CD4-positive, alpha-beta T cell (primary cell): ENCODE results near the gene CNTRL. TPM values are rescaled to one million over a fixed set of nuclear protein-coding genes. Genes with fewer than 3 reads are reported as not detected.

Experiments
- ATAC-seq: fragments of 200-7000 bp; cut with Tn5 transposase; one replicate; pipeline ENCODE4 v1.10.0; 2022; ENCODE audit warnings: mild to moderate bottlenecking; ENCODE audit not compliant: poor library complexity
- CTCF ChIA-PET: fragments of 350-600 bp; sonication (Branson Sonifier 250); formaldehyde crosslinking; loops from one replicate; lab custom pipeline; 2021; ENCODE audit warnings: antibody characterized with exemption, inconsistent platforms; lab: Charles Lee
- POLR2A ChIA-PET: fragments of 350-600 bp; sonication (Branson Sonifier 250); formaldehyde crosslinking; loops from one replicate; lab custom pipeline; 2021; ENCODE audit warnings: antibody characterized with exemption, inconsistent platforms; lab: Charles Lee
- DNase-seq, 14 experiments: peaks; one replicate each; pipeline ENCODE4 v3.0.0-alpha.2; 2013 to 2020; ENCODE audit warnings: mixed read lengths in 2 of 14
- H3K27ac ChIP-seq, 2 donors: one replicate each; pipeline versions ENCODE4 v1.5.1 to v1.7.0; 2013; ENCODE audit warnings: low read length in 2 of 2, low read depth in 1 of 2, mild to moderate bottlenecking in 1 of 2
- H3K27me3 ChIP-seq, 2 experiments: 1 replicate in 1 of 2; 2 replicates in 1 of 2; pipeline versions ENCODE4 v1.6.1 to v1.7.0; 2013; ENCODE audit warnings: low read length in 2 of 2, control low read depth in 1 of 2, mild to moderate bottlenecking in 1 of 2, moderate library complexity in 1 of 2; ENCODE audit not compliant: insufficient read depth in 2 of 2, control insufficient read depth in 1 of 2
- H3K36me3 ChIP-seq: one replicate; pipeline ENCODE4 v1.6.1; 2013; ENCODE audit warnings: low read length, control low read depth; ENCODE audit not compliant: insufficient read depth
- H3K4me1 ChIP-seq: one replicate; pipeline ENCODE4 v1.6.1; 2013; ENCODE audit warnings: low read length, control low read depth; ENCODE audit not compliant: insufficient read depth
- H3K4me3 ChIP-seq: one replicate; pipeline ENCODE4 v1.5.1; 2013; ENCODE audit warnings: mild to moderate bottlenecking, low read length, moderate library complexity
- H3K9me3 ChIP-seq, 2 experiments: 1 replicate in 1 of 2; 2 replicates in 1 of 2; pipeline versions ENCODE4 v1.6.1 to v1.7.0; 2013; ENCODE audit warnings: low read length in 2 of 2, mild to moderate bottlenecking in 2 of 2, control low read depth in 1 of 2, moderate library complexity in 1 of 2; ENCODE audit not compliant: control insufficient read depth in 1 of 2, insufficient read depth in 1 of 2
- H3K27ac Mint-ChIP-seq: one replicate; pipeline ENCODE4 v1.8.0; 2020; ENCODE audit warnings: mixed read lengths
- H3K27me3 Mint-ChIP-seq: one replicate; pipeline ENCODE4 v1.8.0; 2021; ENCODE audit warnings: mixed read lengths
- H3K36me3 Mint-ChIP-seq: one replicate; pipeline ENCODE4 v1.8.0; 2021; ENCODE audit warnings: low read depth, mixed read lengths
- H3K4me1 Mint-ChIP-seq: one replicate; pipeline ENCODE4 v1.8.0; 2021; ENCODE audit warnings: low read depth, mixed read lengths
- H3K4me3 Mint-ChIP-seq: one replicate; pipeline ENCODE4 v1.8.0; 2020; ENCODE audit warnings: mild to moderate bottlenecking, mixed read lengths
- H3K9me3 Mint-ChIP-seq: one replicate; pipeline ENCODE4 v1.8.0; 2020; ENCODE audit warnings: mixed read lengths
- intact Hi-C, 2 experiments: fragments of 100-400 bp; cut with DNase I in 1 of 2; cut with micrococcal nuclease in 1 of 2; formaldehyde crosslinking; loops; one replicate each; pipeline versions ENCODE4 v1.15.1 to v1.9.0; 2023 to 2025; cut with DNase I, micrococcal nuclease
- total RNA-seq, 174 experiments: library from RNA in 2 of 174; stranded (reverse) in 2 of 174; gene quantifications; one replicate each; pipeline ENCODE4 v1.2.3 and lab custom pipeline; 2021 to 2026
- TF ChIP-seq, protein P1 (sequence below): fragments of 200-600 bp; IDR thresholded peaks from one replicate; pipeline ENCODE4 v1.8.0; 2022; ENCODE audit warnings: antibody characterized with exemption, mild to moderate bottlenecking

CNTRL gene
- total RNA-seq, 2 experiments from 2014 or later, result 35.1 to 38.1 TPM

DNA sequence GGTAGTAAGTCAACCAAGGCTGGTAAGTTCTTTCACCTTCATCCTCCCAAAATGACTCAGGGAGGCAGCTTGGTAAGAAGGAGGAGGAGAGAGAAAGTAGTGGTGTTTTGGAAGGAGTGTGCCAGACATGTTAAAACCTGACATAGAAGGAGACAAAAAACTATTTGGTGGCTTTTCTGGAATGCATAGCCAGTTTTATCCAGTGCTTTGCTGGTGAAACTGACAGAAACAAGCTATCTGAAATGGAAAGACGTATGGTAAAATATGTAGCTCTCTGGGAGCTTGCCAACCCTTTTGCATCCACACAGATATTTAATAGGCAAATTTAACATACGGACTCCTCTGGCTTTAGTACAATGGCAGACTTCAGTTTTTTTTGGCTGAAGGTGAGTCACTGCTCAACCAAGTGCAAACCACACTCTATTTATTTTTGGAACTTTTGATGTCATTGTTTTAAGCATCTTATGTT, 81.5 kb downstream of the CNTRL start:
- no peak overlapping the region for H3K4me3 ChIP-seq
- Mint-ChIP-seq H3K9me3 (no peaks in the 10 kb centered on the region), H3K36me3 (peaks cover 94% of the 10 kb centered on the region), H3K4me1 (peaks cover 28% of the 10 kb centered on the region), H3K27me3 (no peaks in the 10 kb centered on the region), H3K27ac (peak overlapping the region; percentile 74), H3K4me3 (no peak overlapping the region)
- peak; percentile 48 for ATAC-seq
- peak in 3 of 14 experiments; percentile 16 to 50 (median 21) for DNase-seq
- ChIA-PET CTCF (interaction anchor here (1.1 kb wide), 1 partner anchor 13 kb away, joined by 5 read pairs; no protein-coding TSS in a partner anchor), POLR2A (interaction anchor here (0.8 to 1.0 kb wide), 3 partner anchors 23 to 35 kb away, joined by 3 to 4 read pairs (median 4); no protein-coding TSS in a partner anchor)
- peaks cover 90% of the 10 kb centered on the region for H3K36me3 ChIP-seq
- no peaks in the 10 kb centered on the region for H3K4me1 ChIP-seq
- H3K9me3 ChIP-seq, result no peaks in the 10 kb centered on the region
- TF ChIP-seq, protein P1, sequence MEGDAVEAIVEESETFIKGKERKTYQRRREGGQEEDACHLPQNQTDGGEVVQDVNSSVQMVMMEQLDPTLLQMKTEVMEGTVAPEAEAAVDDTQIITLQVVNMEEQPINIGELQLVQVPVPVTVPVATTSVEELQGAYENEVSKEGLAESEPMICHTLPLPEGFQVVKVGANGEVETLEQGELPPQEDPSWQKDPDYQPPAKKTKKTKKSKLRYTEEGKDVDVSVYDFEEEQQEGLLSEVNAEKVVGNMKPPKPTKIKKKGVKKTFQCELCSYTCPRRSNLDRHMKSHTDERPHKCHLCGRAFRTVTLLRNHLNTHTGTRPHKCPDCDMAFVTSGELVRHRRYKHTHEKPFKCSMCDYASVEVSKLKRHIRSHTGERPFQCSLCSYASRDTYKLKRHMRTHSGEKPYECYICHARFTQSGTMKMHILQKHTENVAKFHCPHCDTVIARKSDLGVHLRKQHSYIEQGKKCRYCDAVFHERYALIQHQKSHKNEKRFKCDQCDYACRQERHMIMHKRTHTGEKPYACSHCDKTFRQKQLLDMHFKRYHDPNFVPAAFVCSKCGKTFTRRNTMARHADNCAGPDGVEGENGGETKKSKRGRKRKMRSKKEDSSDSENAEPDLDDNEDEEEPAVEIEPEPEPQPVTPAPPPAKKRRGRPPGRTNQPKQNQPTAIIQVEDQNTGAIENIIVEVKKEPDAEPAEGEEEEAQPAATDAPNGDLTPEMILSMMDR, result no peak
- no peaks in the 10 kb centered on the region for H3K27me3 ChIP-seq
- H3K27ac ChIP-seq, result no peak overlapping the region
- intact Hi-C loops, result loop anchor here in 1 of 2 experiments (2.0 kb wide), 1 partner anchor 17 kb away; no protein-coding TSS in a partner anchor

GRCh38 chr9:121157939-121158338, 83.2 kb downstream of the CNTRL start:
- Histone ChIP-seq H3K27ac (no peak overlapping the region), H3K36me3 (peaks cover 91% of the 10 kb centered on the region), H3K9me3 (no peaks in the 10 kb centered on the region), H3K4me3 (no peak overlapping the region), H3K27me3 (no peaks in the 10 kb centered on the region), H3K4me1 (no peaks in the 10 kb centered on the region)
- ATAC-seq (no peak), DNase-seq (no peak)
- POLR2A ChIA-PET, result interaction anchor here (1.2 kb wide), 1 partner anchor 36 kb away, joined by 3 read pairs; no protein-coding TSS in a partner anchor
- Mint-ChIP-seq H3K4me1 (peaks cover 18% of the 10 kb centered on the region), H3K27ac (peak overlapping the region; percentile 44), H3K27me3 (no peaks in the 10 kb centered on the region), H3K36me3 (peaks cover 88% of the 10 kb centered on the region), H3K4me3 (no peak overlapping the region), H3K9me3 (no peaks in the 10 kb centered on the region)
- CTCF ChIA-PET, result interaction anchor here (0.7 kb wide), 1 partner anchor 43 kb away, joined by 3 read pairs; no protein-coding TSS in a partner anchor
- TF ChIP-seq, protein P1, result no peak
- intact Hi-C loops, result loop anchor here in 1 of 2 experiments (2.0 kb wide), 1 partner anchor 15 kb away; no protein-coding TSS in a partner anchor

GRCh38 chr9:121160025-121160424, 85.3 kb downstream of the CNTRL start:
- ChIA-PET CTCF (no interaction called here), POLR2A (interaction anchor here (1.7 kb wide), 1 partner anchor 39 kb away, joined by 4 read pairs; no protein-coding TSS in a partner anchor)
- Mint-ChIP-seq H3K9me3 (no peaks in the 10 kb centered on the region), H3K4me3 (no peak overlapping the region), H3K36me3 (peaks cover 87% of the 10 kb centered on the region), H3K27me3 (no peaks in the 10 kb centered on the region), H3K27ac (peak overlapping the region; percentile 55), H3K4me1 (peaks cover 14% of the 10 kb centered on the region)
- H3K4me3 ChIP-seq, result no peak overlapping the region
- H3K27ac ChIP-seq, result no peak overlapping the region
- DNase-seq (no peak), ATAC-seq (no peak)
- H3K36me3 ChIP-seq, result peaks cover 84% of the 10 kb centered on the region
- no peaks in the 10 kb centered on the region for H3K27me3 ChIP-seq
- H3K4me1 ChIP-seq, result no peaks in the 10 kb centered on the region
- intact Hi-C loops, result no loop called here
- H3K9me3 ChIP-seq, result no peaks in the 10 kb centered on the region
- TF ChIP-seq, protein P1, result no peak
